CD4-positive, alpha-beta memory T cell (primary cell): Measurements from ENCODE around the gene CFAP161. TPM values are rescaled to one million over a fixed set of nuclear protein-coding genes. Genes with fewer than 3 reads are reported as not detected.

Source experiments
- CTCF ChIA-PET: fragments of 350-600 bp; sonication (Branson Sonifier 250); formaldehyde crosslinking; loops from one replicate; lab custom pipeline; 2021; ENCODE audit warnings: inconsistent platforms; ENCODE audit not compliant: partially characterized antibody; lab: Charles Lee
- POLR2A ChIA-PET: fragments of 350-600 bp; sonication (Branson Sonifier 250); formaldehyde crosslinking; loops from one replicate; lab custom pipeline; 2021; ENCODE audit not compliant: partially characterized antibody; lab: Charles Lee
- DNase-seq, 5 donors: peaks; one replicate each; pipeline versions ENCODE4 v3.0.0 to v3.0.0-alpha.2; 2020 to 2022; ENCODE audit warnings: mixed read lengths in 1 of 5
- H3K27ac ChIP-seq: one replicate; pipeline ENCODE4 v1.7.0; 2013; ENCODE audit warnings: low read depth, low read length
- H3K27me3 ChIP-seq: 2 replicates; pipeline ENCODE4 v1.7.0; 2013; ENCODE audit warnings: mild to moderate bottlenecking, low read length, moderate library complexity; ENCODE audit not compliant: insufficient read depth
- H3K36me3 ChIP-seq: 2 replicates; pipeline ENCODE4 v1.7.0; 2013; ENCODE audit warnings: mild to moderate bottlenecking, low read length, moderate library complexity; ENCODE audit not compliant: insufficient read depth
- H3K4me1 ChIP-seq: 2 replicates; pipeline ENCODE4 v1.7.0; 2013; ENCODE audit warnings: mild to moderate bottlenecking, low read length, moderate library complexity; ENCODE audit not compliant: insufficient read depth
- H3K4me3 ChIP-seq, 2 donors: one replicate each; pipeline ENCODE4 v1.7.0; 2013; ENCODE audit warnings: low read length in 2 of 2, mild to moderate bottlenecking in 1 of 2
- H3K9me3 ChIP-seq, 2 donors: one replicate each; pipeline ENCODE4 v1.7.0; 2013; ENCODE audit warnings: low read length in 2 of 2, control low read depth in 1 of 2; ENCODE audit not compliant: control insufficient read depth in 1 of 2
- H3K27ac Mint-ChIP-seq, 7 donors: one replicate each; pipeline ENCODE4 v1.8.0; 2020 to 2021; ENCODE audit warnings: mixed read lengths in 7 of 7, mild to moderate bottlenecking in 6 of 7, inconsistent platforms in 3 of 7, moderate library complexity in 3 of 7
- H3K27me3 Mint-ChIP-seq, 2 donors: one replicate each; pipeline ENCODE4 v1.8.0; 2020 to 2021; ENCODE audit warnings: mixed read lengths in 2 of 2
- H3K36me3 Mint-ChIP-seq, 2 donors: one replicate each; pipeline ENCODE4 v1.8.0; 2020 to 2021; ENCODE audit warnings: mixed read lengths in 2 of 2, inconsistent platforms in 1 of 2, mild to moderate bottlenecking in 1 of 2
- H3K4me1 Mint-ChIP-seq, 4 donors: one replicate each; pipeline ENCODE4 v1.8.0; 2020 to 2021; ENCODE audit warnings: mixed read lengths in 4 of 4, mild to moderate bottlenecking in 1 of 4
- H3K4me3 Mint-ChIP-seq, 8 donors: one replicate each; pipeline ENCODE4 v1.8.0; 2020 to 2021; ENCODE audit warnings: mixed read lengths in 8 of 8, mild to moderate bottlenecking in 7 of 8, moderate library complexity in 6 of 8, inconsistent platforms in 3 of 8
- H3K9me3 Mint-ChIP-seq, 8 donors: one replicate each; pipeline ENCODE4 v1.8.0; 2020 to 2021; ENCODE audit warnings: mixed read lengths in 8 of 8, mild to moderate bottlenecking in 5 of 8, inconsistent platforms in 3 of 8, moderate library complexity in 1 of 8
- intact Hi-C: fragments of 100-400 bp; cut with micrococcal nuclease; formaldehyde crosslinking; loops from one replicate; pipeline ENCODE4 v1.15.1; 2023
- polyA plus RNA-seq, 2 donors: library from polyadenylated mRNA; unstranded; fragments of 300-500 nt; fragmentation: Illumina TruSeq; gene quantifications; one replicate each; pipeline ENCODE4 v1.2.3, GENCODE V29; 2021
- total RNA-seq, 2 experiments: library from RNA; stranded (reverse); gene quantifications; one replicate each; pipeline ENCODE4 v1.2.3, GENCODE V29; 2021

CFAP161 gene
- total and polyA plus RNA-seq, 4 experiments from 2014 or later = not detected

- no peak for DNase-seq
- H3K27me3 Mint-ChIP-seq = peaks cover 22 to 37% of the 10 kb centered on the region in 2 donors
- intact Hi-C loops = no loop called here
- peaks cover 0 to 4% (median 0%) of the 10 kb centered on the region in 8 donors for H3K9me3 Mint-ChIP-seq
- H3K4me3 Mint-ChIP-seq = no peak overlapping the region
- Histone ChIP-seq H3K9me3 (no peaks in the 10 kb centered on the region), H3K27me3 (peaks cover 4% of the 10 kb centered on the region), H3K4me3 (no peak overlapping the region), H3K36me3 (no peaks in the 10 kb centered on the region), H3K27ac (no peak overlapping the region), H3K4me1 (no peaks in the 10 kb centered on the region)
- ChIA-PET CTCF (no interaction called here), POLR2A (no interaction called here)
- H3K4me1 Mint-ChIP-seq = no peaks in the 10 kb centered on the region
- H3K36me3 Mint-ChIP-seq = no peaks in the 10 kb centered on the region
- no peak overlapping the region for H3K27ac Mint-ChIP-seq
Observed at GRCh38 chr15:81182031-81182755, 48.1 kb downstream of the CFAP161 start.

- Histone ChIP-seq H3K36me3 (no peaks in the 10 kb centered on the region), H3K9me3 (no peaks in the 10 kb centered on the region), H3K4me3 (no peak overlapping the region), H3K27me3 (peaks cover 4% of the 10 kb centered on the region), H3K27ac (no peak overlapping the region), H3K4me1 (no peaks in the 10 kb centered on the region)
- POLR2A ChIA-PET = no interaction called here
- Mint-ChIP-seq H3K36me3 (no peaks in the 10 kb centered on the region), H3K27ac (no peak overlapping the region), H3K9me3 (peaks cover 0 to 4% (median 0%) of the 10 kb centered on the region in 8 donors), H3K27me3 (peaks cover 22 to 37% of the 10 kb centered on the region in 2 donors), H3K4me3 (no peak overlapping the region), H3K4me1 (no peaks in the 10 kb centered on the region)
- DNase-seq = no peak
- intact Hi-C loops = no loop called here
- CTCF ChIA-PET = no interaction called here
Observed at GRCh38 chr15:81182756-81183438, 48.8 kb downstream of the CFAP161 start.

GRCh38 chr15:81183439-81183775 lies 49.3 kb downstream of the CFAP161 start:
- Mint-ChIP-seq H3K36me3 (no peaks in the 10 kb centered on the region), H3K9me3 (peaks cover 0 to 4% (median 0%) of the 10 kb centered on the region in 8 donors), H3K4me3 (peak overlapping the region in 1 of 8 donors; percentile 22), H3K27me3 (peaks cover 24 to 37% of the 10 kb centered on the region in 2 donors), H3K4me1 (no peaks in the 10 kb centered on the region), H3K27ac (no peak overlapping the region)
- POLR2A ChIA-PET = no interaction called here
- H3K4me3 ChIP-seq = no peak overlapping the region
- no peaks in the 10 kb centered on the region for H3K9me3 ChIP-seq
- H3K27me3 ChIP-seq = peaks cover 4% of the 10 kb centered on the region
- CTCF ChIA-PET = no interaction called here
- DNase-seq = no peak
- intact Hi-C loops = no loop called here
- H3K27ac ChIP-seq = no peak overlapping the region
- no peaks in the 10 kb centered on the region for H3K4me1 ChIP-seq
- no peaks in the 10 kb centered on the region for H3K36me3 ChIP-seq

- Histone ChIP-seq H3K36me3 (no peaks in the 10 kb centered on the region), H3K27ac (no peak overlapping the region), H3K27me3 (peaks cover 4% of the 10 kb centered on the region), H3K9me3 (no peaks in the 10 kb centered on the region), H3K4me1 (no peaks in the 10 kb centered on the region), H3K4me3 (no peak overlapping the region)
- ChIA-PET POLR2A (no interaction called here), CTCF (no interaction called here)
- Mint-ChIP-seq H3K27me3 (peaks cover 25 to 38% of the 10 kb centered on the region in 2 donors), H3K27ac (no peak overlapping the region), H3K9me3 (peaks cover 0 to 4% (median 0%) of the 10 kb centered on the region in 8 donors), H3K4me1 (no peaks in the 10 kb centered on the region), H3K4me3 (no peak overlapping the region), H3K36me3 (no peaks in the 10 kb centered on the region)
- intact Hi-C loops = no loop called here
- DNase-seq = no peak
Observed at GRCh38 chr15:81184188-81184587, 50.1 kb downstream of the CFAP161 start.

GRCh38 chr15:81185631-81186295 lies 51.7 kb downstream of the CFAP161 start:
- H3K4me1 Mint-ChIP-seq = no peaks in the 10 kb centered on the region
- H3K27ac ChIP-seq = no peak overlapping the region
- CTCF ChIA-PET = no interaction called here
- H3K27me3 ChIP-seq = peaks cover 4% of the 10 kb centered on the region
- POLR2A ChIA-PET = no interaction called here
- peaks cover 25 to 40% of the 10 kb centered on the region in 2 donors for H3K27me3 Mint-ChIP-seq
- no peaks in the 10 kb centered on the region for H3K36me3 ChIP-seq
- H3K4me1 ChIP-seq = no peaks in the 10 kb centered on the region
- H3K27ac Mint-ChIP-seq = no peak overlapping the region
- intact Hi-C loops = no loop called here
- no peak overlapping the region for H3K4me3 ChIP-seq
- H3K9me3 Mint-ChIP-seq = peaks cover 0 to 2% (median 0%) of the 10 kb centered on the region in 8 donors
- no peak overlapping the region for H3K4me3 Mint-ChIP-seq
- no peaks in the 10 kb centered on the region for H3K36me3 Mint-ChIP-seq
- DNase-seq = no peak
- no peaks in the 10 kb centered on the region for H3K9me3 ChIP-seq

GRCh38 chr15:81188354-81188753 lies 54.3 kb downstream of the CFAP161 start:
- Histone ChIP-seq H3K4me1 (no peaks in the 10 kb centered on the region), H3K27me3 (peaks cover 4% of the 10 kb centered on the region), H3K27ac (no peak overlapping the region), H3K36me3 (no peaks in the 10 kb centered on the region), H3K4me3 (no peak overlapping the region), H3K9me3 (no peaks in the 10 kb centered on the region)
- no peak overlapping the region for H3K4me3 Mint-ChIP-seq
- no peaks in the 10 kb centered on the region for H3K4me1 Mint-ChIP-seq
- intact Hi-C loops = no loop called here
- CTCF ChIA-PET = no interaction called here
- DNase-seq = no peak
- no peaks in the 10 kb centered on the region for H3K36me3 Mint-ChIP-seq
- no peak overlapping the region for H3K27ac Mint-ChIP-seq
- POLR2A ChIA-PET = no interaction called here
- H3K9me3 Mint-ChIP-seq = peaks cover 0 to 2% (median 0%) of the 10 kb centered on the region in 8 donors
- H3K27me3 Mint-ChIP-seq = peaks cover 18 to 37% of the 10 kb centered on the region in 2 donors

- Histone ChIP-seq H3K36me3 (no peaks in the 10 kb centered on the region), H3K27me3 (peaks cover 4% of the 10 kb centered on the region), H3K9me3 (no peaks in the 10 kb centered on the region), H3K4me1 (no peaks in the 10 kb centered on the region), H3K27ac (no peak overlapping the region), H3K4me3 (no peak overlapping the region)
- ChIA-PET POLR2A (no interaction called here), CTCF (no interaction called here)
- no peak for DNase-seq
- intact Hi-C loops = no loop called here
- no peak overlapping the region for H3K4me3 Mint-ChIP-seq
- H3K9me3 Mint-ChIP-seq = no peaks in the 10 kb centered on the region
- H3K27me3 Mint-ChIP-seq = peaks cover 13 to 31% of the 10 kb centered on the region in 2 donors
- H3K27ac Mint-ChIP-seq = no peak overlapping the region
- no peaks in the 10 kb centered on the region for H3K36me3 Mint-ChIP-seq
- no peaks in the 10 kb centered on the region for H3K4me1 Mint-ChIP-seq
Observed at GRCh38 chr15:81189583-81190283, 55.7 kb downstream of the CFAP161 start.
